H1 (cell line): ENCODE results near the gene PAX6.

Source experiments
- ATF3 ChIP-seq: IDR thresholded peaks from 2 replicates; pipeline ENCODE4 v1.6.1; 2011; ENCODE audit warnings: low read depth, mild to moderate bottlenecking, low read length; ENCODE audit not compliant: insufficient read depth
- BRCA1 ChIP-seq: IDR thresholded peaks from 2 replicates; pipeline ENCODE4 v1.6.1; 2012; ENCODE audit warnings: low read depth, low read length, improper control_type of control experiment
- CREB1 ChIP-seq: IDR thresholded peaks from 2 replicates; pipeline ENCODE4 v1.6.1; 2012; ENCODE audit warnings: inconsistent platforms
- EP300 ChIP-seq, 2 experiments: IDR thresholded peaks; 1 replicate in 1 of 2; 2 replicates in 1 of 2; pipeline ENCODE4 v1.6.1; 2011 to 2012; ENCODE audit warnings: low read depth in 2 of 2, low read length in 2 of 2, mild to moderate bottlenecking in 2 of 2, borderline replicate concordance in 1 of 2, inconsistent platforms in 1 of 2, moderate library complexity in 1 of 2
- FOSL1 ChIP-seq: IDR thresholded peaks from 2 replicates; pipeline ENCODE4 v1.6.1; 2011; ENCODE audit warnings: mild to moderate bottlenecking, low read depth, low read length, moderate library complexity; ENCODE audit not compliant: insufficient read depth
- GTF2F1 ChIP-seq: IDR thresholded peaks from 2 replicates; pipeline ENCODE4 v1.6.1; 2012; ENCODE audit warnings: low read depth, low read length, improper control_type of control experiment, borderline replicate concordance
- JUN ChIP-seq: IDR thresholded peaks from 2 replicates; pipeline ENCODE4 v1.6.1; 2011; ENCODE audit warnings: low read depth, mild to moderate bottlenecking, improper control_type of control experiment, low read length
- POLR2A ChIP-seq, 2 experiments: IDR thresholded peaks; 1 replicate in 1 of 2; 2 replicates in 1 of 2; pipeline ENCODE4 v1.6.1; 2011; ENCODE audit warnings: low read depth in 2 of 2, low read length in 2 of 2, mild to moderate bottlenecking in 2 of 2; ENCODE audit errors: control extremely low read depth in 1 of 2
- RAD21 ChIP-seq, 2 experiments: IDR thresholded peaks in 1 of 2; conservative IDR thresholded peaks in 1 of 2; 2 replicates each; pipeline ENCODE4 v1.6.1; 2011; ENCODE audit warnings: low read depth in 2 of 2, low read length in 2 of 2, improper control_type of control experiment in 1 of 2, inconsistent platforms in 1 of 2, mild to moderate bottlenecking in 1 of 2, moderate library complexity in 1 of 2
- SP2 ChIP-seq: IDR thresholded peaks from 2 replicates; pipeline ENCODE4 v1.6.1; 2012; ENCODE audit warnings: mild to moderate bottlenecking, low read length, inconsistent platforms
- TF ChIP-seq, protein P1 (sequence below): IDR thresholded peaks from 2 replicates; pipeline ENCODE4 v1.6.1; 2011; ENCODE audit warnings: low read length, improper control_type of control experiment
- TF ChIP-seq, protein P2 (sequence below), 3 experiments: IDR thresholded peaks; 1 replicate in 2 of 3; 2 replicates in 1 of 3; pipeline versions ENCODE4 v1.5.1 to v1.6.1; 2011; ENCODE audit warnings: low read length in 3 of 3, mild to moderate bottlenecking in 3 of 3, inconsistent platforms in 2 of 3, low read depth in 1 of 3, moderate library complexity in 1 of 3; ENCODE audit not compliant: insufficient read depth in 1 of 3; ENCODE audit errors: control extremely low read depth in 1 of 3

DNA sequence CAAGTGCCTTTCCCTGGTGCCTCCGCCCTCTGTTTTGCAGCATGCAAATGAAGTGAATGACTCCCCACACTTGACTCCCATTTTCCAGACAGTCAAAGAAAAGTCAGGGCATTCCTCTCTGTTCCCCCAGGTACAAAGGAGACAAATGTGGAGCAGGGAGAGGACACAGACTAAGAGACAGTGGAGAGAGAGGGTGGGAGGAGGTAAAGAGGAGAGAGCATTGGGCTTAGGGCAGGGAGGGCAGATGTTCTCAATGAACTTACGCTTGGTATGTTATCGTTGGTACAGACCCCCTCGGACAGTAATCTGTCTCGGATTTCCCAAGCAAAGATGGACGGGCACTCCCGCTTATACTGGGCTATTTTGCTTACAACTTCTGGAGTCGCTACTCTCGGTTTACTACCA lies 9.8 kb downstream of the PAX6 start:
- TF ChIP-seq SP2 = no peak
- TF ChIP-seq GTF2F1 = no peak
- TF ChIP-seq JUN = no peak
- TF ChIP-seq RAD21 (IDR thresholded peaks at IDR 0.05 in 1 of 2, conservative IDR thresholded peaks at IDR 0.05 in 1 of 2; ENCODE audit: low read depth in 2 of 2, low read length in 2 of 2) = no peak
- TF ChIP-seq ATF3 = no peak
- no peak for TF ChIP-seq CREB1
- TF ChIP-seq, protein P1, sequence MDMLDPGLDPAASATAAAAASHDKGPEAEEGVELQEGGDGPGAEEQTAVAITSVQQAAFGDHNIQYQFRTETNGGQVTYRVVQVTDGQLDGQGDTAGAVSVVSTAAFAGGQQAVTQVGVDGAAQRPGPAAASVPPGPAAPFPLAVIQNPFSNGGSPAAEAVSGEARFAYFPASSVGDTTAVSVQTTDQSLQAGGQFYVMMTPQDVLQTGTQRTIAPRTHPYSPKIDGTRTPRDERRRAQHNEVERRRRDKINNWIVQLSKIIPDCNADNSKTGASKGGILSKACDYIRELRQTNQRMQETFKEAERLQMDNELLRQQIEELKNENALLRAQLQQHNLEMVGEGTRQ = no peak
- no peak for TF ChIP-seq FOSL1
- TF ChIP-seq, protein P2, sequence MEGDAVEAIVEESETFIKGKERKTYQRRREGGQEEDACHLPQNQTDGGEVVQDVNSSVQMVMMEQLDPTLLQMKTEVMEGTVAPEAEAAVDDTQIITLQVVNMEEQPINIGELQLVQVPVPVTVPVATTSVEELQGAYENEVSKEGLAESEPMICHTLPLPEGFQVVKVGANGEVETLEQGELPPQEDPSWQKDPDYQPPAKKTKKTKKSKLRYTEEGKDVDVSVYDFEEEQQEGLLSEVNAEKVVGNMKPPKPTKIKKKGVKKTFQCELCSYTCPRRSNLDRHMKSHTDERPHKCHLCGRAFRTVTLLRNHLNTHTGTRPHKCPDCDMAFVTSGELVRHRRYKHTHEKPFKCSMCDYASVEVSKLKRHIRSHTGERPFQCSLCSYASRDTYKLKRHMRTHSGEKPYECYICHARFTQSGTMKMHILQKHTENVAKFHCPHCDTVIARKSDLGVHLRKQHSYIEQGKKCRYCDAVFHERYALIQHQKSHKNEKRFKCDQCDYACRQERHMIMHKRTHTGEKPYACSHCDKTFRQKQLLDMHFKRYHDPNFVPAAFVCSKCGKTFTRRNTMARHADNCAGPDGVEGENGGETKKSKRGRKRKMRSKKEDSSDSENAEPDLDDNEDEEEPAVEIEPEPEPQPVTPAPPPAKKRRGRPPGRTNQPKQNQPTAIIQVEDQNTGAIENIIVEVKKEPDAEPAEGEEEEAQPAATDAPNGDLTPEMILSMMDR (IDR thresholded peaks at IDR 0.05; ENCODE audit: control extremely low read depth in 1 of 3, insufficient read depth in 1 of 3, low read depth in 1 of 3, low read length in 3 of 3) = no peak
- no peak for TF ChIP-seq POLR2A (IDR thresholded peaks at IDR 0.05; ENCODE audit: control extremely low read depth in 1 of 2, low read depth in 2 of 2, low read length in 2 of 2)
- no peak for TF ChIP-seq BRCA1
- TF ChIP-seq EP300 (IDR thresholded peaks at IDR 0.05; ENCODE audit: borderline replicate concordance in 1 of 2, low read depth in 2 of 2, low read length in 2 of 2) = no peak
